Daoy (cell line): ENCODE data around the gene GMPPB. TPM values are rescaled to one million over a fixed set of nuclear protein-coding genes. Genes with fewer than 3 reads are reported as not detected.

Experiments used
- DNase-seq: peaks from one replicate; pipeline ENCODE4 v3.0.0-alpha.2; 2015; ENCODE audit warnings: low read depth
- total RNA-seq: library from RNA; depleted of rRNA; stranded (reverse); fragments of >200 nt; shearing (Covaris generic); gene quantifications from 2 replicates; pipeline ENCODE4 v1.2.3, GENCODE V29; 2014; rRNA removed

GMPPB gene
- total RNA-seq, 1 experiment from 2014 or later, result 42.0 TPM

GRCh38 chr3:49670940-49671290 lies 52.8 kb downstream of the GMPPB start:
- DNase-seq, result no peak

Other genes with a start within 250 kb of the GMPPB start
- gene BSN, start 169.5 kb downstream of the GMPPB start, total RNA-seq, result 0.18 and 0.29 TPM in 2 replicates
- 59.1 and 64.5 TPM in 2 replicates for gene APEH, start 49.6 kb downstream of the GMPPB start, total RNA-seq
- 0.63 and 3.2 TPM in 2 replicates for gene MST1, start 34.5 kb downstream of the GMPPB start, total RNA-seq
- 16.6 and 17.1 TPM in 2 replicates for gene RNF123, start 34.4 kb downstream of the GMPPB start, total RNA-seq
- 0.63 and 1.6 TPM in 2 replicates for gene AMIGO3, start 4.3 kb downstream of the GMPPB start, total RNA-seq
- gene IP6K1, start 62.6 kb upstream of the GMPPB start, total RNA-seq, result 12.6 and 17.7 TPM in 2 replicates
- gene CDHR4, start 75.9 kb upstream of the GMPPB start, total RNA-seq, result not detected in 2 replicates
- gene INKA1, start 79.3 kb upstream of the GMPPB start, total RNA-seq, result not detected in 2 replicates
- 5.1 and 6.8 TPM in 2 replicates for gene UBA7, start 90.0 kb upstream of the GMPPB start, total RNA-seq
- gene TRAIP, start 132.6 kb upstream of the GMPPB start, total RNA-seq, result 6.6 and 10.4 TPM in 2 replicates
- gene CAMKV, start 146.0 kb upstream of the GMPPB start, total RNA-seq, result 0.34 TPM in 1 of 2 replicates, not detected in the other
- gene MST1R, start 179.9 kb upstream of the GMPPB start, total RNA-seq, result not detected in 2 replicates
- gene MON1A, start 205.9 kb upstream of the GMPPB start, total RNA-seq, result 7.9 and 14.1 TPM in 2 replicates
- gene RBM6, start 216.2 kb upstream of the GMPPB start, total RNA-seq, result 41.7 and 68.2 TPM in 2 replicates